OCI-LY3 (cell line): Measurements from ENCODE around the gene GJA10.

Experiments used
- EZH2phosphoT487 ChIP-seq: fragments of 200-600 bp; shearing (Covaris generic); IDR thresholded peaks from 2 replicates; pipeline ENCODE4 v1.6.1; 2018; ENCODE audit warnings: antibody characterized with exemption, mixed run types, low read depth
- TF ChIP-seq, protein P1 (sequence below): fragments of 200-600, 300-600 bp; sonication (generic); IDR thresholded peaks from 2 replicates; pipeline ENCODE4 v1.5.1; 2014; ENCODE audit warnings: antibody characterized with exemption, low read length, low read depth

DNA sequence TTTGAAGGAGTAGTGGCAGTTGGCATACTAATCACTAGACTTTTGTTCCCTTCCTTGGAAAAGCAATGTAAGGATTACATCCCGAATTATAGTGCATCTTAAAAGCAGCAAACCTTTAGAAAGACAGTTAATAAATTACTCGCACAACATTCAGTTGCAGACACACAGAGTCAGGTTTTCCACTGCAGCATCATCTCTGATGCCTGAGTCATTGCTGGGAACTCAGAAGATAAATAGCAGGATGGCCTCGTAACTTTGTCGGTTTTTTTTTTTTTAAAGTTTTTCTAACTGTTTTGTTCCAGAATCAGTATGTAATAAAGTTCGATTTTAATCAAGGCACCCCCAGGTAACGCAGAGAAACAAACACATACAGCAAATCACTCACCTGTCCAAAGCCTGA, 34.3 kb downstream of the GJA10 start:
- TF ChIP-seq, protein P1, sequence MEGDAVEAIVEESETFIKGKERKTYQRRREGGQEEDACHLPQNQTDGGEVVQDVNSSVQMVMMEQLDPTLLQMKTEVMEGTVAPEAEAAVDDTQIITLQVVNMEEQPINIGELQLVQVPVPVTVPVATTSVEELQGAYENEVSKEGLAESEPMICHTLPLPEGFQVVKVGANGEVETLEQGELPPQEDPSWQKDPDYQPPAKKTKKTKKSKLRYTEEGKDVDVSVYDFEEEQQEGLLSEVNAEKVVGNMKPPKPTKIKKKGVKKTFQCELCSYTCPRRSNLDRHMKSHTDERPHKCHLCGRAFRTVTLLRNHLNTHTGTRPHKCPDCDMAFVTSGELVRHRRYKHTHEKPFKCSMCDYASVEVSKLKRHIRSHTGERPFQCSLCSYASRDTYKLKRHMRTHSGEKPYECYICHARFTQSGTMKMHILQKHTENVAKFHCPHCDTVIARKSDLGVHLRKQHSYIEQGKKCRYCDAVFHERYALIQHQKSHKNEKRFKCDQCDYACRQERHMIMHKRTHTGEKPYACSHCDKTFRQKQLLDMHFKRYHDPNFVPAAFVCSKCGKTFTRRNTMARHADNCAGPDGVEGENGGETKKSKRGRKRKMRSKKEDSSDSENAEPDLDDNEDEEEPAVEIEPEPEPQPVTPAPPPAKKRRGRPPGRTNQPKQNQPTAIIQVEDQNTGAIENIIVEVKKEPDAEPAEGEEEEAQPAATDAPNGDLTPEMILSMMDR: no peak
- TF ChIP-seq EZH2phosphoT487: no peak
